HCT116 (cell line): ENCODE results near the gene CTU1. TPM values are rescaled to one million over a fixed set of nuclear protein-coding genes. Genes with fewer than 3 reads are reported as not detected.

ENCODE experiments used
- ATAC-seq: fragments of 200-7000 bp; cut with Tn5 transposase; 2 replicates; pipeline ENCODE4 v1.9.1; 2020; ENCODE audit warnings: mild to moderate bottlenecking, moderate library complexity
- BruUV-seq: library from RNA; stranded (reverse); fragments of 400-500 nt; replicated peaks from 2 replicates; lab custom pipeline; 2021; lab: Mats Ljungman, UMichigan
- CTCF ChIA-PET: fragments of 300-600 bp; sonication (Branson Sonifier 250); formaldehyde crosslinking; loops from one replicate; lab custom pipeline; 2021; ENCODE audit warnings: antibody characterized with exemption; lab: Charles Lee
- POLR2A ChIA-PET: fragments of 300-600, 350-600 bp; sonication (Branson Sonifier 250); formaldehyde crosslinking; loops from one replicate; lab custom pipeline; 2021; ENCODE audit warnings: antibody characterized with exemption; lab: Charles Lee
- RAD21 ChIA-PET, 2 experiments: fragments of 300-600 bp; sonication (Branson Sonifier 250); formaldehyde crosslinking; loops; one replicate each; lab custom pipeline; 2023; ENCODE audit warnings: low total read pairs in 2 of 2; ENCODE audit not compliant: uncharacterized antibody in 2 of 2, unreplicated experiment in 2 of 2, low non-redundant PET in 1 of 2; lab: Charles Lee
- DNase-seq: peaks from one replicate; pipeline ENCODE4 v3.0.0-alpha.2; 2010; ENCODE audit warnings: low read depth, low spot score
- H2AFZ ChIP-seq: fragments of 200-600 bp; shearing (Covaris generic), sonication (generic); 2 replicates; pipeline ENCODE4 v1.6.1; 2017; ENCODE audit warnings: low read depth, mixed run types, mixed read lengths, antibody characterized with exemption, low read length; ENCODE audit not compliant: poor library complexity, severe bottlenecking
- H3K27ac ChIP-seq: 2 replicates; pipeline ENCODE4 v1.5.1; 2012; ENCODE audit warnings: low read depth, low read length
- H3K27me3 ChIP-seq: fragments of 200-600 bp; sonication (generic); 2 replicates; pipeline ENCODE4 v1.6.1; 2016; ENCODE audit warnings: mixed run types, low read length, mixed read lengths; ENCODE audit not compliant: insufficient read depth
- H3K36me3 ChIP-seq, 2 experiments: fragments of 200-500 bp in 1 of 2; fragments of 200-600 bp in 1 of 2; sonication (Bioruptor generic) in 1 of 2; sonication (generic) in 1 of 2; 2 replicates each; pipeline versions ENCODE4 v1.5.1 to v1.6.1; 2014 to 2016; ENCODE audit warnings: low read length in 2 of 2, inconsistent platforms in 1 of 2, mixed read lengths in 1 of 2, mixed run types in 1 of 2; ENCODE audit not compliant: insufficient read depth in 2 of 2, control insufficient read depth in 1 of 2
- H3K4me1 ChIP-seq, 2 experiments: fragments of 200-600 bp in 1 of 2; sonication (generic) in 1 of 2; 2 replicates each; pipeline versions ENCODE4 v1.5.1 to v1.6.1; 2012 to 2017; ENCODE audit warnings: low read length in 2 of 2, inconsistent platforms in 1 of 2, mild to moderate bottlenecking in 1 of 2, mixed read lengths in 1 of 2, mixed run types in 1 of 2, moderate library complexity in 1 of 2; ENCODE audit not compliant: insufficient read depth in 2 of 2, control insufficient read depth in 1 of 2
- H3K4me2 ChIP-seq: fragments of 200-600 bp; sonication (generic); 2 replicates; pipeline ENCODE4 v1.6.1; 2017; ENCODE audit warnings: mixed run types, low read length, mixed read lengths
- H3K4me3 ChIP-seq, 2 experiments: fragments of 200-600 bp in 1 of 2; sonication (generic) in 1 of 2; replicated peaks in 1 of 2; 2 replicates each; pipeline ENCODE4 v1.5.1; 2011 to 2016; ENCODE audit warnings: low read length in 2 of 2, control low read depth in 1 of 2, low read depth in 1 of 2, mild to moderate bottlenecking in 1 of 2, mixed read lengths in 1 of 2, mixed run types in 1 of 2
- H3K79me2 ChIP-seq: fragments of 200-600 bp; sonication (generic); 2 replicates; pipeline ENCODE4 v1.6.1; 2017; ENCODE audit warnings: mild to moderate bottlenecking, mixed run types, low read length, moderate library complexity, mixed read lengths; ENCODE audit not compliant: insufficient read depth
- H3K9ac ChIP-seq: fragments of 200-600 bp; sonication (generic); 2 replicates; pipeline ENCODE4 v1.6.1; 2016; ENCODE audit warnings: low read length, mixed read lengths
- H3K9me2 ChIP-seq: fragments of 200-600 bp; sonication (generic), shearing (Covaris generic); 2 replicates; pipeline ENCODE4 v1.6.1; 2017; ENCODE audit warnings: mixed run types, mild to moderate bottlenecking, moderate library complexity; ENCODE audit not compliant: insufficient read depth
- H3K9me3 ChIP-seq, 2 experiments: fragments of 200-500 bp in 1 of 2; fragments of 200-600 bp in 1 of 2; sonication (Bioruptor generic) in 1 of 2; sonication (generic) in 1 of 2; 2 replicates each; pipeline ENCODE4 v1.6.1; 2014 to 2017; ENCODE audit warnings: low read length in 2 of 2, mixed read lengths in 2 of 2, inconsistent platforms in 1 of 2, low read depth in 1 of 2, mild to moderate bottlenecking in 1 of 2, mixed run types in 1 of 2, moderate library complexity in 1 of 2; ENCODE audit not compliant: control insufficient read depth in 1 of 2, insufficient read depth in 1 of 2
- H4K20me1 ChIP-seq: fragments of 200-600 bp; sonication (generic), shearing (Covaris generic); 2 replicates; pipeline ENCODE4 v1.6.1; 2017; ENCODE audit warnings: mixed run types, mild to moderate bottlenecking, moderate library complexity; ENCODE audit not compliant: insufficient read depth
- ATF3 ChIP-seq: IDR thresholded peaks from 2 replicates; pipeline ENCODE4 v1.6.1; 2012
- EGR1 ChIP-seq: IDR thresholded peaks from 2 replicates; pipeline ENCODE4 v1.6.1; 2012; ENCODE audit warnings: low read depth
- ELF1 ChIP-seq: IDR thresholded peaks from 2 replicates; pipeline ENCODE4 v1.6.1; 2012; ENCODE audit warnings: low read depth, borderline replicate concordance
- EZH2 ChIP-seq: fragments of 200-600 bp; sonication (generic); IDR thresholded peaks from 2 replicates; pipeline ENCODE4 v1.6.1; 2017; ENCODE audit warnings: antibody characterized with exemption, mixed run types
- EZH2phosphoT487 ChIP-seq: fragments of 200-600 bp; IDR thresholded peaks from 2 replicates; pipeline ENCODE4 v1.6.1; 2018; ENCODE audit warnings: antibody characterized with exemption, borderline replicate concordance
- FOSL1 ChIP-seq: IDR thresholded peaks from 2 replicates; pipeline ENCODE4 v1.6.1; 2012; ENCODE audit warnings: low read depth
- JUND ChIP-seq: IDR thresholded peaks from 2 replicates; pipeline ENCODE4 v1.6.1; 2012
- MAX ChIP-seq: IDR thresholded peaks from 2 replicates; pipeline ENCODE4 v1.6.1; 2012
- POLR2A ChIP-seq: IDR thresholded peaks from 2 replicates; pipeline ENCODE4 v1.7.0; 2011; ENCODE audit warnings: borderline replicate concordance; ENCODE audit not compliant: insufficient read depth, insufficient read length; ENCODE audit errors: extremely low read depth
- POLR2AphosphoS5 ChIP-seq: IDR thresholded peaks from 2 replicates; pipeline ENCODE4 v1.6.1; 2011; ENCODE audit warnings: mild to moderate bottlenecking, low read depth, low read length, moderate library complexity
- RAD21 ChIP-seq: IDR thresholded peaks from 2 replicates; pipeline ENCODE4 v1.6.1; 2012; ENCODE audit warnings: low read depth, mild to moderate bottlenecking
- SIN3A ChIP-seq: IDR thresholded peaks from 2 replicates; pipeline ENCODE4 v1.6.1; 2012; ENCODE audit warnings: low read depth
- SP1 ChIP-seq: IDR thresholded peaks from 2 replicates; pipeline ENCODE4 v1.6.1; 2012; ENCODE audit warnings: low read depth
- SRF ChIP-seq: IDR thresholded peaks from 2 replicates; pipeline ENCODE4 v1.6.1; 2012; ENCODE audit warnings: low read depth
- TCF7L2 ChIP-seq: IDR thresholded peaks from 2 replicates; pipeline ENCODE4 v1.7.0; 2011; ENCODE audit warnings: borderline replicate concordance, inconsistent platforms; ENCODE audit not compliant: insufficient read depth, insufficient read length; ENCODE audit errors: extremely low read depth
- YY1 ChIP-seq: IDR thresholded peaks from 2 replicates; pipeline ENCODE4 v1.6.1; 2011; ENCODE audit warnings: low read length, low read depth, moderate library complexity, mild to moderate bottlenecking; ENCODE audit not compliant: insufficient replicate concordance; ENCODE audit errors: extremely low read depth
- ZBTB33 ChIP-seq: IDR thresholded peaks from 2 replicates; pipeline ENCODE4 v1.6.1; 2011; ENCODE audit warnings: mild to moderate bottlenecking, low read length, moderate library complexity; ENCODE audit not compliant: insufficient replicate concordance; ENCODE audit errors: extremely low read depth
- ZFX ChIP-seq: fragments of 450-650 bp; IDR thresholded peaks from 2 replicates; pipeline ENCODE4 v1.6.1; 2017
- ZNF274 ChIP-seq: fragments of 200-500 bp; sonication (Bioruptor generic); IDR thresholded peaks from 2 replicates; pipeline ENCODE4 v1.6.1; 2014; ENCODE audit warnings: mild to moderate bottlenecking, low read depth, low read length, inconsistent platforms
- intact Hi-C: fragments of 100-400 bp; cut with micrococcal nuclease; formaldehyde crosslinking; loops from 2 replicates; pipeline ENCODE4 v1.10.0; 2022
- total RNA-seq: library from RNA; stranded (reverse); gene quantifications from one replicate; pipeline ENCODE4 v1.2.1, GENCODE V29; 2021; ENCODE audit not compliant: unreplicated experiment
- TF ChIP-seq, protein P1 (sequence below), 3 experiments: fragments of 200-600 bp in 1 of 3; sonication (generic) in 1 of 3; IDR thresholded peaks in 2 of 3; conservative IDR thresholded peaks in 1 of 3; 2 replicates each; pipeline ENCODE4 v1.5.1; 2012 to 2017; ENCODE audit warnings: low read depth in 2 of 3, low read length in 2 of 3, antibody characterized with exemption in 1 of 3, borderline replicate concordance in 1 of 3, control low read depth in 1 of 3, mild to moderate bottlenecking in 1 of 3, mixed read lengths in 1 of 3, mixed run types in 1 of 3, moderate library complexity in 1 of 3; ENCODE audit not compliant: insufficient read depth in 1 of 3

The CTU1 gene
- total RNA-seq, 1 experiment from 2014 or later: 14.0 TPM

- Histone ChIP-seq H3K9me2 (no peaks in the 10 kb centered on the region), H3K79me2 (no peaks in the 10 kb centered on the region), H3K9ac (no peak overlapping the region), H3K4me2 (no peak overlapping the region), H3K4me3 (no peak overlapping the region), H3K27me3 (peaks cover 4% of the 10 kb centered on the region; the same call in 1 of the 2 replicates), H2AFZ (no peak overlapping the region), H3K27ac (no peak overlapping the region), H3K9me3 (no peaks in the 10 kb centered on the region), H3K36me3 (no peaks in the 10 kb centered on the region), H4K20me1 (no peaks in the 10 kb centered on the region), H3K4me1 (no peaks in the 10 kb centered on the region)
- intact Hi-C loops: no loop called here
- POLR2A ChIA-PET: no interaction called here
- no TSS peak for BruUV-seq
- TF ChIP-seq ATF3: no peak
- TF ChIP-seq TCF7L2: no peak
- no peak for TF ChIP-seq POLR2A
- TF ChIP-seq EZH2: no peak
- TF ChIP-seq ZNF274: no peak
- no peak for TF ChIP-seq ZBTB33
- no peak for TF ChIP-seq ZFX
- no peak for TF ChIP-seq FOSL1
- no peak for TF ChIP-seq YY1
- TF ChIP-seq, protein P1, sequence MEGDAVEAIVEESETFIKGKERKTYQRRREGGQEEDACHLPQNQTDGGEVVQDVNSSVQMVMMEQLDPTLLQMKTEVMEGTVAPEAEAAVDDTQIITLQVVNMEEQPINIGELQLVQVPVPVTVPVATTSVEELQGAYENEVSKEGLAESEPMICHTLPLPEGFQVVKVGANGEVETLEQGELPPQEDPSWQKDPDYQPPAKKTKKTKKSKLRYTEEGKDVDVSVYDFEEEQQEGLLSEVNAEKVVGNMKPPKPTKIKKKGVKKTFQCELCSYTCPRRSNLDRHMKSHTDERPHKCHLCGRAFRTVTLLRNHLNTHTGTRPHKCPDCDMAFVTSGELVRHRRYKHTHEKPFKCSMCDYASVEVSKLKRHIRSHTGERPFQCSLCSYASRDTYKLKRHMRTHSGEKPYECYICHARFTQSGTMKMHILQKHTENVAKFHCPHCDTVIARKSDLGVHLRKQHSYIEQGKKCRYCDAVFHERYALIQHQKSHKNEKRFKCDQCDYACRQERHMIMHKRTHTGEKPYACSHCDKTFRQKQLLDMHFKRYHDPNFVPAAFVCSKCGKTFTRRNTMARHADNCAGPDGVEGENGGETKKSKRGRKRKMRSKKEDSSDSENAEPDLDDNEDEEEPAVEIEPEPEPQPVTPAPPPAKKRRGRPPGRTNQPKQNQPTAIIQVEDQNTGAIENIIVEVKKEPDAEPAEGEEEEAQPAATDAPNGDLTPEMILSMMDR (IDR thresholded peaks at IDR 0.05 in 2 of 3, conservative IDR thresholded peaks at IDR 0.05 in 1 of 3; ENCODE audit: borderline replicate concordance in 1 of 3, insufficient read depth in 1 of 3, low read depth in 2 of 3, low read length in 2 of 3): no peak
- TF ChIP-seq JUND: no peak
- TF ChIP-seq EZH2phosphoT487: no peak
- TF ChIP-seq POLR2AphosphoS5: no peak
- no peak for TF ChIP-seq RAD21
- TF ChIP-seq MAX: no peak
- no peak for TF ChIP-seq SP1
- TF ChIP-seq ELF1: no peak
- no peak for TF ChIP-seq EGR1
- TF ChIP-seq SRF: no peak
- no peak for TF ChIP-seq SIN3A
- CTCF ChIA-PET: interaction anchor here (1.3 kb wide), 1 partner anchor 19 kb away, joined by 3 read pairs; no protein-coding TSS in a partner anchor
- DNase-seq: no peak
- RAD21 ChIA-PET: no interaction called here
- no peak for ATAC-seq
These were observed 29.7 kb upstream of the CTU1 start for GRCh38 chr19:51137792-51138425.
